Right atrium auricular region (tissue), 2 donors: ENCODE measurements around the gene KRTAP22-2. TPM values are rescaled to one million over a fixed set of nuclear protein-coding genes. Genes with fewer than 3 reads are reported as not detected.
A peak's percentile ranks its signal among the peaks of the same experiment; 100 is the strongest.

Experiments
- DNase-seq: peaks from one replicate; pipeline ENCODE4 v3.0.0-alpha.2; 2019; ENCODE audit warnings: low spot score
- H3K27ac ChIP-seq, 2 donors: fragments of 200-600 bp; sonication (generic); 1 replicate in 1 of 2; 2 replicates in 1 of 2; pipeline ENCODE4 v1.5.1; 2016 to 2019
- H3K27me3 ChIP-seq, 2 donors: fragments of 200-600 bp; sonication (generic); one replicate each; pipeline versions ENCODE4 v1.5.1 to v1.6.0; 2017 to 2019
- H3K36me3 ChIP-seq: fragments of 200-600 bp; sonication (generic); one replicate; pipeline ENCODE4 v1.5.1; 2016
- H3K4me1 ChIP-seq, 2 donors: fragments of 200-600 bp; sonication (generic); one replicate each; pipeline versions ENCODE4 v1.5.1 to v1.6.0; 2017 to 2019
- H3K4me3 ChIP-seq, 2 donors: fragments of 200-600 bp; sonication (generic); 1 replicate in 1 of 2; 2 replicates in 1 of 2; pipeline ENCODE4 v1.5.1; 2017 to 2019; ENCODE audit warnings: mild to moderate bottlenecking in 1 of 2, moderate library complexity in 1 of 2
- H3K9me3 ChIP-seq, 2 donors: fragments of 200-600 bp; sonication (generic); one replicate each; pipeline ENCODE4 v1.5.1; 2019
- CTCF ChIP-seq, 2 donors: fragments of 200-600 bp; sonication (generic); IDR thresholded peaks; one replicate each; pipeline ENCODE4 v1.5.1; 2019; ENCODE audit warnings: antibody characterized with exemption in 2 of 2
- total RNA-seq, 2 donors: library from RNA; depleted of rRNA; stranded (reverse); fragments of >200 nt; gene quantifications; one replicate each; pipeline ENCODE4 v1.1.0, GENCODE V29; 2016

The KRTAP22-2 gene
- total RNA-seq, 2 donors from 2014 or later: not detected

- no peak for TF ChIP-seq CTCF (IDR thresholded peaks at IDR 0.05)
- no peak overlapping the region for H3K4me3 ChIP-seq
- no peaks in the 10 kb centered on the region for H3K36me3 ChIP-seq
- no peak for DNase-seq
- H3K4me1 ChIP-seq: peaks cover 0 to 15% of the 10 kb centered on the region in 2 donors
- no peaks in the 10 kb centered on the region for H3K9me3 ChIP-seq
- peak overlapping the region in 1 of 2 donors; percentile 59 for H3K27ac ChIP-seq
- H3K27me3 ChIP-seq: no peaks in the 10 kb centered on the region
Measured at GRCh38 chr21:30561957-30562356, 28.2 kb downstream of the KRTAP22-2 start.

GRCh38 chr21:30561264-30561895 lies 28.8 kb downstream of the KRTAP22-2 start, which contains the start of gene KRTAP19-7:
TSS of gene KRTAP19-7 (minus strand) at chr21:30561314. CDS start at chr21:30561289, 25 bp downstream.
- TF ChIP-seq CTCF (IDR thresholded peaks at IDR 0.05): no peak

GRCh38 chr21:30555095-30555494 lies 35.1 kb downstream of the KRTAP22-2 start:
- no peak overlapping the region for H3K27ac ChIP-seq
- peaks cover 0 to 8% of the 10 kb centered on the region in 2 donors for H3K9me3 ChIP-seq
- H3K27me3 ChIP-seq: no peaks in the 10 kb centered on the region
- no peaks in the 10 kb centered on the region for H3K36me3 ChIP-seq
- H3K4me1 ChIP-seq: no peaks in the 10 kb centered on the region
- no peak for TF ChIP-seq CTCF (IDR thresholded peaks at IDR 0.05)
- no peak for DNase-seq
- H3K4me3 ChIP-seq: no peak overlapping the region

More at GRCh38 chr21:30561264-30561895, 28.8 kb downstream of the KRTAP22-2 start, which contains the start of gene KRTAP19-7:
- Histone ChIP-seq H3K9me3 (no peaks in the 10 kb centered on the region), H3K27ac (peak within 1 kb of the TSS in 1 of 2 donors; percentile 59), H3K4me3 (no peak within 1 kb of the TSS), H3K36me3 (no peaks in the 10 kb centered on the region), H3K4me1 (peaks cover 0 to 15% of the 10 kb centered on the region in 2 donors), H3K27me3 (no peaks in the 10 kb centered on the region)
- no peak for DNase-seq

- H3K36me3 ChIP-seq: no peaks in the 10 kb centered on the region
- no peak for DNase-seq
- TF ChIP-seq CTCF (IDR thresholded peaks at IDR 0.05): no peak
- no peak overlapping the region for H3K27ac ChIP-seq
- peaks cover 0 to 8% of the 10 kb centered on the region in 2 donors for H3K9me3 ChIP-seq
- H3K4me3 ChIP-seq: no peak overlapping the region
- no peaks in the 10 kb centered on the region for H3K27me3 ChIP-seq
- no peaks in the 10 kb centered on the region for H3K4me1 ChIP-seq
Measured at GRCh38 chr21:30552782-30553181, 37.4 kb downstream of the KRTAP22-2 start.

- no peak within 1 kb of the TSS for H3K4me3 ChIP-seq
- no peak within 1 kb of the TSS for H3K27ac ChIP-seq
- H3K9me3 ChIP-seq: no peaks in the 10 kb centered on the region
- TF ChIP-seq CTCF (IDR thresholded peaks at IDR 0.05): no peak
- no peaks in the 10 kb centered on the region for H3K4me1 ChIP-seq
- no peak for DNase-seq
- H3K36me3 ChIP-seq: no peaks in the 10 kb centered on the region
- H3K27me3 ChIP-seq: no peaks in the 10 kb centered on the region
Measured at GRCh38 chr21:30541764-30542163, 48.4 kb downstream of the KRTAP22-2 start, which contains the start of gene KRTAP19-6. TSS of gene KRTAP19-6 (minus strand) at chr21:30541864. CDS start at chr21:30541833, 31 bp downstream.

Other genes starting within 250 kb of the KRTAP22-2 start
- not detected for gene KRTAP23-1, start 241.8 kb downstream of the KRTAP22-2 start, total RNA-seq
- gene KRTAP13-2, start 218.1 kb downstream of the KRTAP22-2 start, total RNA-seq: not detected
- gene KRTAP13-1, start 194.4 kb downstream of the KRTAP22-2 start, total RNA-seq: not detected
- not detected for gene KRTAP13-3, start 164.5 kb downstream of the KRTAP22-2 start, total RNA-seq
- gene KRTAP13-4, start 160.2 kb downstream of the KRTAP22-2 start, total RNA-seq: not detected
- not detected for gene KRTAP15-1, start 150.1 kb downstream of the KRTAP22-2 start, total RNA-seq
- not detected for gene KRTAP19-1, start 110.0 kb downstream of the KRTAP22-2 start, total RNA-seq
- gene KRTAP19-2, start 103.0 kb downstream of the KRTAP22-2 start, total RNA-seq: not detected
- gene KRTAP19-3, start 98.4 kb downstream of the KRTAP22-2 start, total RNA-seq: not detected
- gene KRTAP19-4, start 93.2 kb downstream of the KRTAP22-2 start, total RNA-seq: not detected
- not detected for gene KRTAP19-5, start 88.3 kb downstream of the KRTAP22-2 start, total RNA-seq
- gene KRTAP19-6, start 48.5 kb downstream of the KRTAP22-2 start, total RNA-seq: not detected
- gene KRTAP19-7, start 29.1 kb downstream of the KRTAP22-2 start, total RNA-seq: not detected
- not detected for gene KRTAP6-3, start 2.0 kb upstream of the KRTAP22-2 start, total RNA-seq
- not detected for gene KRTAP6-2, start 8.5 kb upstream of the KRTAP22-2 start, total RNA-seq
- not detected for gene KRTAP22-1, start 10.7 kb upstream of the KRTAP22-2 start, total RNA-seq
- not detected for gene KRTAP6-1, start 23.5 kb upstream of the KRTAP22-2 start, total RNA-seq
- not detected for gene KRTAP20-1, start 26.0 kb upstream of the KRTAP22-2 start, total RNA-seq
- gene KRTAP20-4, start 30.2 kb upstream of the KRTAP22-2 start, total RNA-seq: not detected
- gene KRTAP20-2, start 44.8 kb upstream of the KRTAP22-2 start, total RNA-seq: not detected
- not detected for gene KRTAP20-3, start 52.5 kb upstream of the KRTAP22-2 start, total RNA-seq
- gene KRTAP21-3, start 128.4 kb upstream of the KRTAP22-2 start, total RNA-seq: not detected
- not detected for gene KRTAP21-2, start 156.9 kb upstream of the KRTAP22-2 start, total RNA-seq
- not detected for gene KRTAP21-1, start 165.0 kb upstream of the KRTAP22-2 start, total RNA-seq
- gene KRTAP8-1, start 222.9 kb upstream of the KRTAP22-2 start, total RNA-seq: not detected
- not detected for gene KRTAP7-1, start 239.4 kb upstream of the KRTAP22-2 start, total RNA-seq